AG04449 (cell line): ENCODE results near the gene C1orf232.

Experiments used
- CTCF ChIA-PET: fragments of 350-600 bp; formaldehyde crosslinking; extraction: SDS; loops from one replicate; lab custom pipeline; 2021; ENCODE audit warnings: antibody characterized with exemption; lab: Yijun Ruan, JAX
- POLR2A ChIA-PET: fragments of 400-600, 350-600 bp; formaldehyde crosslinking; extraction: SDS; loops from one replicate; lab custom pipeline; 2020; ENCODE audit warnings: antibody characterized with exemption, inconsistent platforms; lab: Yijun Ruan, JAX
- DNase-seq: peaks from one replicate; pipeline ENCODE4 v3.0.0-alpha.2; 2010; ENCODE audit warnings: low read depth, low spot score
- H3K4me3 ChIP-seq: 2 replicates; pipeline ENCODE4 v1.5.1; 2011; ENCODE audit warnings: low read depth, mild to moderate bottlenecking, control low read depth, low read length
- CTCF ChIP-seq: IDR thresholded peaks from one replicate; pipeline ENCODE4 v1.5.1; 2011; ENCODE audit warnings: mild to moderate bottlenecking, moderate library complexity, low read length, control low read depth, inconsistent platforms; ENCODE audit not compliant: insufficient read depth; ENCODE audit errors: missing control alignments

The C1orf232 gene

GRCh38 chr1:26161415-26162219, 7.1 kb downstream of the C1orf232 start:
- ChIA-PET POLR2A (no interaction called here), CTCF (interaction anchor here (1.0 to 4.0 kb wide), 7 partner anchors 8 to 256 kb away, joined by 3 to 22 read pairs (median 5); partner anchors contain the start of gene ZNF593)
- TF ChIP-seq CTCF, result peak; percentile 18
- no peak for DNase-seq
- peak overlapping the region; percentile 30 for H3K4me3 ChIP-seq

- ChIA-PET CTCF (interaction anchor here (0.9 to 4.0 kb wide), 5 partner anchors 9 to 256 kb away, joined by 3 to 22 read pairs (median 5); partner anchors contain the start of gene ZNF593), POLR2A (no interaction called here)
- H3K4me3 ChIP-seq, result peak overlapping the region; percentile 30
- no peak for DNase-seq
- no peak for TF ChIP-seq CTCF
These were observed 8.0 kb downstream of the C1orf232 start for GRCh38 chr1:26160527-26161414.

GRCh38 chr1:26159743-26160039, 9.1 kb downstream of the C1orf232 start:
- DNase-seq, result no peak
- CTCF ChIA-PET, result interaction anchor here (0.9 kb wide), 1 partner anchor 14 kb away, joined by 4 read pairs; no protein-coding TSS in a partner anchor
- POLR2A ChIA-PET, result no interaction called here
- H3K4me3 ChIP-seq, result no peak overlapping the region
- TF ChIP-seq CTCF, result no peak

- ChIA-PET POLR2A (no interaction called here), CTCF (interaction anchor here (1.6 kb wide), 1 partner anchor 75 kb away, joined by 4 read pairs; the partner anchor contains the start of gene CEP85)
- no peak for TF ChIP-seq CTCF
- DNase-seq, result no peak
- no peak within 1 kb of the TSS for H3K4me3 ChIP-seq
These were observed 9.6 kb downstream of the C1orf232 start, which contains the start of gene FAM110D for GRCh38 chr1:26158908-26159742. FAM110D (plus strand) TSS chr1:26159079; CDS start chr1:26161292, 2,213 bp downstream.

- TF ChIP-seq CTCF, result no peak
- ChIA-PET POLR2A (no interaction called here), CTCF (interaction anchor here (1.3 to 6.6 kb wide), 5 partner anchors 15 to 164 kb away, joined by 3 to 70 read pairs (median 21); partner anchors contain the start of gene CEP85)
- no peak for DNase-seq
- H3K4me3 ChIP-seq, result no peak overlapping the region
These were observed 10.4 kb downstream of the C1orf232 start for GRCh38 chr1:26158271-26158907.
